HT1080 (cell line): Measurements from ENCODE around the gene ENTREP1. TPM values are rescaled to one million over a fixed set of nuclear protein-coding genes. Genes with fewer than 3 reads are reported as not detected.

ENCODE experiments used
- total RNA-seq: library from RNA; depleted of rRNA; stranded (reverse); fragments of >200 nt; shearing (Covaris generic); gene quantifications from 2 replicates; pipeline ENCODE4 v1.2.3, GENCODE V29; 2014; rRNA removed

The ENTREP1 gene
- total RNA-seq, 1 experiment from 2014 or later = 0.51 TPM

Other genes starting within 250 kb of the ENTREP1 start
- gene TJP2, start 150.9 kb upstream of the ENTREP1 start, total RNA-seq = 107 and 115 TPM in 2 replicates